HG03378 (cell line): ENCODE measurements around the gene LRRK1.

Experiments
- ATAC-seq: cut with Tn5 transposase; IDR thresholded peaks from one replicate; pipeline ENCODE4 v1.9.1; 2021; ENCODE audit warnings: mild to moderate bottlenecking, moderate library complexity; ENCODE audit not compliant: unreplicated experiment

The LRRK1 gene

DNA sequence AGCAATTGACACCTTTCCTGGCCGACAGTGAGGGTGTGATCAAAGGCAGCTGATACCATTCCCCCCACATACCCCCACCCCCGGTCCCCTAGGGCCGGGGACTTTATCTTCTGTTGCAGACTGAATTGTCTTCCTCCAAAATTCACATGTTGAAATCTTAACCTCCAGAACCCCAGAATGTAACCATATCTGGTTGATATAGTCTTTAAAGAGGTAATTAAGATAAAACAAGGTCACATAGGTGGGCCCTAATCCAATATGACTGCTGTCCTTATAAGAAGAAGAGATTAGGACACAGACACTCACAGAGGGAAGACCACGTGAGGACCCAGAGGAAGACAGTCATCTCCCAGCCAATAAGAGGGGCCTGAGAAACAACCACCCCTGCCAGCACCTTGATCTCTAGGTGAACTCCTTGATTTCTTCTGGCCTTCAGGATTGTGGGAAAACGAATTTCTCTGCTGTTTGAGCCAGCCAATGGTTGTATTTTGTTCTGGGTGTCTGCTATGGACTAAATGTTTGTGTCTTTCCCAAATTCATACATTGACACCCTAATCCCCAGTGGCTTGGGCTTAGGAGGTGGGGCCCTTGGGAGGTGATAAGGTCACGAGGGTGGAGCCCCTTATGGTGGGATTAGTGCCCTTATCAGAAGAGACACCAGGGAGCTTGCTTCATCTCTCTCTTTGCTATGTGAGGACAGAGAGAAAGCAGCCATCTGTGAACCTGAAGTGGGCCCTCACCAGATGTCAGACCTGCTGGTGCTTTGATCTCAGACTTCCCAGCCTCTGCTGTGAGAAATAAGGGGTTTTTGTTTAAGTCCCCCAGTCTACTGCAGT is 188.7 kb downstream of the LRRK1 start:
- ATAC-seq, result no peak

- ATAC-seq, result no peak
Measured at GRCh38 chr15:101108461-101108775, 189.3 kb downstream of the LRRK1 start.

DNA sequence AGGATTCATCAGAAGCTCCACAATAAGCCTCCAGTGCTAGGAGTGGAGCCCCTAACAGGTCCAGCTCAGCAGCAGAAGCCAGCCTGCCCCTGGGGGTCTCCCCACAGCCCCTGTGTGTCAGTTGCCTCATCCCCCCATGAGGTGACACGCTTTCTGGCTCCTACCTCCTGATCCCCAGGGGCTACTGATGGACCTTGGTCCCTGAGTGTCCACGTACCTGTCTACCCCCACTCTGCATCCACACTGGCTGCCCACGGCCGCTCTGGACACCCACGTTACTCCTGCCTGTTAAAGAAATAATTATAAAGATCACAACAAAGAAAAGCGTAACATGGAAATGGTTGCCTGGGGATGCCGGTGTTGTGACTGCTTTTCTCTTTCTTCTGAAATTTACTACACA is 189.6 kb downstream of the LRRK1 start:
- ATAC-seq, result no peak

DNA sequence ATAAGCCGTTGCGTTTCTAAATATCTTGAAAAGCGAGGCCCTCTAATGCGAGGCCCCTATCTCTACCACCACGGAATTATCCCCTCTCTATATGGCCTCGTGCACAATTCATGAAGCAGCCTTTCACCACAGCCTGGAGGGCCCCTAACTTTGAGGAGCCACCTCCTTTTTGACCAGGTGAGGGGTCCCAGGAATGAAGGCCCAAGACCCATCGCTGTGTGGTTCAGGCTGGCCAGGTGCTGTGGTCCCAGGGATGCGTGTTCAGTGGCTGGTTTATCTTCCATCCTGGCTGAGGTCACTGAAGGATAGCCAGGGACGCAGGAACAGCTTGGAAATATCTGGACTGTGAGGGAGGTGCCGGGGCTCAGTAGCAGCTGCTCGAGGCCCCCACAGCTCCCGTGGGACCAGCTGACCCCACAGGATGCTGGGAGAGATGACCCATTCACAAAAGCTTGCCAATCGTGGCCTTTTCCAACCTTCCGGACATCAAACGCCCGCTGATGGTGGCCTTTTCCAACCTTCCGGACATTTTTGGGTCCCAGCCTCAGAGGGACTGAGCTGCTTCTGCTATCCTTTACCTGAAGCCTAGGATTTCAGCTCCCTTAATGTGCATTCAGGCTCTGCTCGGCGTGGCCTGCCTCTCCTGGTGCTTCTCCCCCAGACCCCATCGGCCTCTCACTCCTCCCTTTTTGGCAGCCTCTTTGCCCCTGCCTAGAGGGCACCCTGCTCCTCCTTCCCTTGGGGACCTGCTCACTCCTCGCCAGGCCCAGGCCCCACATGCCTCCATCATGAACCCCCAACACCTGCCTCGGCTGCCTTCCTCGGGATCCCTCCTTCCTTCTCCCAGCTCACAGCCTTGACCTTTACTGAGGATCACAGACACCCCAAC is 191.8 kb downstream of the LRRK1 start:
- no peak for ATAC-seq

DNA sequence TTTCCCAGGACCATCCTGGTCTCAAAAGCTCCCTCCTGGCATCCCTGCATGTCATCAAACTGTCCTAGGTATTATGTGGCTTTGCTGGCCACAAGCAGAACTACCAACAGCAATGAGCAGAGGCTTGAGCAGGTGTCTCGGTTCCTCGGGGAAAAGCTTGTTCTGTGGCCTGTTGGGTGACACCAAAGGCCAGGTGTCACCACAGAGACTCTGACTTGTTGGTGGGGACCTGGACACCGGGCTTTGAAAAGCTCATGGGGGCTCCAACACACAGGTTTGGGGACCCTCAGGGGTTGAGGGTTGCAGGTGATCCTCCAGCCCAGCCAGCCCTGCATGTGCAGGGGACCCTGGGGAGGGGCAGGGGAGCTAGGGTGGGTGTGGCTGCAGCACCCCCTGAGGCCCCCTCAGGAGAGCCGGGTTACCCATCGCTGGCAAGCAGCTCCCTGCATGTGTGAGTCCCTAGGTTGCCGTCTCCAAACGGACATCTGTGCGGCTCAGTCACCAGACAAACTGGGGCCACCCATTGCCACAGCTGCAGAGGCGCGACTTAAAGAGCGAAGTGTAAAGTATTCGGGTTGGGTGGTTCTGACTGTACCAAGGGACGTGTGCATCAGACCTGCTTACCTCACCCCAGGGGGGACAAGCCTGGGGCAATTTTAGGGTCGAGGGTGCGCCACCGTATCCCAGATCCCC is 192.6 kb downstream of the LRRK1 start:
- no peak for ATAC-seq

GRCh38 chr15:101112336-101113113 is 193.4 kb downstream of the LRRK1 start:
- ATAC-seq, result no peak

- no peak for ATAC-seq
Measured at GRCh38 chr15:101113114-101114005, 194.2 kb downstream of the LRRK1 start.

- no peak for ATAC-seq
Measured at GRCh38 chr15:101114166-101114565, 195.0 kb downstream of the LRRK1 start.

GRCh38 chr15:101114610-101115009 is 195.5 kb downstream of the LRRK1 start:
- ATAC-seq, result no peak

DNA sequence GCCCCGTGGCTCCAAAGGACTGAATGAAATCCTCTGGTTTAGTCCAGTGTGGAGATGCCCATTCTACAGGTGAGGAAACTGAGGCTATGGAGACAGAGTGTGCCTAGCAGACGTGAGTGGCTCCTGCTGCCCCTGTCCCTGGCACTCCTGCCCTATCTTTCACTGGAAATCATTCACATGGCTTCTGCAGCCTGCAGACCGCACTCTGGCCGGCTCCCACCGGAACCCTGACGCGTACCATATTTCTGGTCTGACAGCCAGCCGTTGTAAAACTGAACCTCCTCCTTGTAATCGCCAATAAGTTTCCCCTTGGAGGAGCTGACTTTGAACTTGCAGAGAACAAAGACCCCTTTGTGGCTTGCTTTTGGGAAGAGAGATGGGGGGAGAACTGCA is 196.2 kb downstream of the LRRK1 start:
- ATAC-seq, result no peak

GRCh38 chr15:101115786-101116680 is 196.9 kb downstream of the LRRK1 start:
- no peak for ATAC-seq

- no peak for ATAC-seq
Measured at GRCh38 chr15:101116681-101116976, 197.5 kb downstream of the LRRK1 start.

GRCh38 chr15:101118116-101118515 is 199.0 kb downstream of the LRRK1 start:
- ATAC-seq, result no peak

DNA sequence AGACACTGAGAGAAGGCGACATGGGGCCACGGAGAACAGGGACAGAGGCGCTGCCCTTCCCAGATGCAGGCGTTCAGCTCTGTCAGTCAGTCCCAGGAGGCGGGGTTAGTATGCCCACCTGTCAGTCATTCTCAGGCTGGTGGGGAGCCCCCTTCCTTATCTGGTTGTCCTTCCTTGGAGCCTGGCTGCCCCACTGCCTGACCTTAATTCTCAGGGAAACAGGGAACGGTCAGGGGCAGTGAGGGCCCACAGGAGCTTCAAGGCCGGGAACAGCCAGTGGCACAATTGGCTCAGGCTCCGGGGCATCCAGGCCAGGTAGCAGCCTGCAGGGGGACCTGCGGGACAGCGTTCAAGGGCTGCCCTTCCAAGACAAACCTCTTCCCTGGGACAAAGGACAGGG is 199.5 kb downstream of the LRRK1 start:
- no peak for ATAC-seq

- no peak for ATAC-seq
Measured at GRCh38 chr15:101119181-101119580, 200.0 kb downstream of the LRRK1 start.
